ENCODE measurements around the gene KRTAP19-2. TPM values are rescaled to one million over a fixed set of nuclear protein-coding genes. Genes with fewer than 3 reads are reported as not detected.

Gene KRTAP19-2
- polyA plus RNA-seq, 1 donor, result not detected

Other genes starting within 250 kb of the KRTAP19-2 start
- not detected for gene KRTAP24-1, start 204.5 kb downstream of the KRTAP19-2 start, polyA plus RNA-seq (ENCODE audit: insufficient read length)
- not detected for gene KRTAP25-1, start 197.9 kb downstream of the KRTAP19-2 start, polyA plus RNA-seq (ENCODE audit: insufficient read length)
- gene KRTAP26-1, start 167.1 kb downstream of the KRTAP19-2 start, polyA plus RNA-seq (ENCODE audit: insufficient read length), result not detected
- gene KRTAP27-1, start 149.7 kb downstream of the KRTAP19-2 start, polyA plus RNA-seq (ENCODE audit: insufficient read length), result not detected
- not detected for gene KRTAP23-1, start 138.8 kb downstream of the KRTAP19-2 start, polyA plus RNA-seq (ENCODE audit: insufficient read length)
- gene KRTAP13-2, start 115.2 kb downstream of the KRTAP19-2 start, polyA plus RNA-seq (ENCODE audit: insufficient read length), result not detected
- not detected for gene KRTAP13-1, start 91.4 kb downstream of the KRTAP19-2 start, polyA plus RNA-seq (ENCODE audit: insufficient read length)
- gene KRTAP13-3, start 61.5 kb downstream of the KRTAP19-2 start, polyA plus RNA-seq (ENCODE audit: insufficient read length), result not detected
- gene KRTAP13-4, start 57.2 kb downstream of the KRTAP19-2 start, polyA plus RNA-seq (ENCODE audit: insufficient read length), result not detected
- not detected for gene KRTAP15-1, start 47.2 kb downstream of the KRTAP19-2 start, polyA plus RNA-seq (ENCODE audit: insufficient read length)
- gene KRTAP19-1, start 7.1 kb downstream of the KRTAP19-2 start, polyA plus RNA-seq (ENCODE audit: insufficient read length), result not detected
- gene KRTAP19-3, start 4.6 kb upstream of the KRTAP19-2 start, polyA plus RNA-seq (ENCODE audit: insufficient read length), result not detected
- not detected for gene KRTAP19-4, start 9.7 kb upstream of the KRTAP19-2 start, polyA plus RNA-seq (ENCODE audit: insufficient read length)
- not detected for gene KRTAP19-5, start 14.7 kb upstream of the KRTAP19-2 start, polyA plus RNA-seq (ENCODE audit: insufficient read length)
- not detected for gene KRTAP19-6, start 54.4 kb upstream of the KRTAP19-2 start, polyA plus RNA-seq (ENCODE audit: insufficient read length)
- not detected for gene KRTAP19-7, start 73.9 kb upstream of the KRTAP19-2 start, polyA plus RNA-seq (ENCODE audit: insufficient read length)
- gene KRTAP22-2, start 103.0 kb upstream of the KRTAP19-2 start, polyA plus RNA-seq (ENCODE audit: insufficient read length), result not detected
- not detected for gene KRTAP6-3, start 105.0 kb upstream of the KRTAP19-2 start, polyA plus RNA-seq (ENCODE audit: insufficient read length)
- not detected for gene KRTAP6-2, start 111.5 kb upstream of the KRTAP19-2 start, polyA plus RNA-seq (ENCODE audit: insufficient read length)
- gene KRTAP22-1, start 113.7 kb upstream of the KRTAP19-2 start, polyA plus RNA-seq (ENCODE audit: insufficient read length), result not detected
- gene KRTAP6-1, start 126.5 kb upstream of the KRTAP19-2 start, polyA plus RNA-seq (ENCODE audit: insufficient read length), result not detected
- gene KRTAP20-1, start 129.0 kb upstream of the KRTAP19-2 start, polyA plus RNA-seq (ENCODE audit: insufficient read length), result not detected
- not detected for gene KRTAP20-4, start 133.2 kb upstream of the KRTAP19-2 start, polyA plus RNA-seq (ENCODE audit: insufficient read length)
- not detected for gene KRTAP20-2, start 147.8 kb upstream of the KRTAP19-2 start, polyA plus RNA-seq (ENCODE audit: insufficient read length)
- not detected for gene KRTAP20-3, start 155.4 kb upstream of the KRTAP19-2 start, polyA plus RNA-seq (ENCODE audit: insufficient read length)
- gene KRTAP21-3, start 231.3 kb upstream of the KRTAP19-2 start, polyA plus RNA-seq (ENCODE audit: insufficient read length), result not detected

All from forelimb muscle (tissue), 1 donor.